GM20000 (cell line): ENCODE results near the gene SCARB1.

Source experiments
- DNase-seq: peaks from one replicate; pipeline ENCODE4 v3.0.0; 2012; ENCODE audit warnings: low spot score
- TF ChIP-seq, protein P1 (sequence below): IDR thresholded peaks from 2 replicates; pipeline ENCODE4 v1.5.1; 2012; ENCODE audit warnings: mild to moderate bottlenecking, control low read depth; ENCODE audit errors: extremely low read depth, missing control alignments

The SCARB1 gene

DNA sequence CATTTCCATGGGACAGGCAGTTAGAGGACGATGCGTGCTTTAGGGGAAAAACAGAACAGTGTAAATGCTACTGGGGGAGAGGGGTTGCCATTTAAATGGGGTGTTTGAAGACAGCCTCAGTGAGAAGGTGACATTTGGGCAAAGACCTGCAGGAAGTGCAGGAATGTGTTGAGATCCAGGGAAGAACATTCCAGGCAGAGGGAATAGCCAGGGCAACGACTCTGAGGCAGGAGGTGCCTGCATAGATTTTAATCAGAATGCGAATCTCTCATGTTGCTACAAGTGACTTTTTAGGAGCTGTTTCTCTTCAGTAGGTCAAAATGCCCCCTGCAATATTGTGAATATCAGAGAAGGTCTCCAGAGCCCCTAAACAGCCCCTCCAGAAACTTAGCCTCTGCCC is 7.6 kb upstream of the SCARB1 start:
- DNase-seq = no peak
- TF ChIP-seq, protein P1, sequence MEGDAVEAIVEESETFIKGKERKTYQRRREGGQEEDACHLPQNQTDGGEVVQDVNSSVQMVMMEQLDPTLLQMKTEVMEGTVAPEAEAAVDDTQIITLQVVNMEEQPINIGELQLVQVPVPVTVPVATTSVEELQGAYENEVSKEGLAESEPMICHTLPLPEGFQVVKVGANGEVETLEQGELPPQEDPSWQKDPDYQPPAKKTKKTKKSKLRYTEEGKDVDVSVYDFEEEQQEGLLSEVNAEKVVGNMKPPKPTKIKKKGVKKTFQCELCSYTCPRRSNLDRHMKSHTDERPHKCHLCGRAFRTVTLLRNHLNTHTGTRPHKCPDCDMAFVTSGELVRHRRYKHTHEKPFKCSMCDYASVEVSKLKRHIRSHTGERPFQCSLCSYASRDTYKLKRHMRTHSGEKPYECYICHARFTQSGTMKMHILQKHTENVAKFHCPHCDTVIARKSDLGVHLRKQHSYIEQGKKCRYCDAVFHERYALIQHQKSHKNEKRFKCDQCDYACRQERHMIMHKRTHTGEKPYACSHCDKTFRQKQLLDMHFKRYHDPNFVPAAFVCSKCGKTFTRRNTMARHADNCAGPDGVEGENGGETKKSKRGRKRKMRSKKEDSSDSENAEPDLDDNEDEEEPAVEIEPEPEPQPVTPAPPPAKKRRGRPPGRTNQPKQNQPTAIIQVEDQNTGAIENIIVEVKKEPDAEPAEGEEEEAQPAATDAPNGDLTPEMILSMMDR = no peak

DNA sequence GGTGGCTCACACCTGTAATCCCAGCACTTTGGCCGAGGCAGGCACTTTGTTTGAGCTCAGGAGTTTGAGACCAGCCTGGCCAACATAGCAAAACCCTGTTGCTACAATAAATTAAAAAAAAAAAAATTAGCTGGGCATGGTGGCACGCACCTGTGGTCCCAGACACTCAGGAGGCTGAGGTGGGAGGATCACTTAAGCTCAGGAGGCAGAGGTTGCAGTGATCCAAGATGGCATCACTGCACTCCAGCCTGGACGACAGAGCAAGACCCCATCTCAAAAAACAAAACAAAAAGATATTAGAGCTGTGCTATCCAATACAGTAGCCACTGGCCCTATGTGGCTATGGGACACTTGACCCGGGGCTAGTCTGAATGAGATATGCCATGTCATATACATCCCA is 6.9 kb upstream of the SCARB1 start:
- TF ChIP-seq, protein P1 = no peak
- DNase-seq = no peak

DNA sequence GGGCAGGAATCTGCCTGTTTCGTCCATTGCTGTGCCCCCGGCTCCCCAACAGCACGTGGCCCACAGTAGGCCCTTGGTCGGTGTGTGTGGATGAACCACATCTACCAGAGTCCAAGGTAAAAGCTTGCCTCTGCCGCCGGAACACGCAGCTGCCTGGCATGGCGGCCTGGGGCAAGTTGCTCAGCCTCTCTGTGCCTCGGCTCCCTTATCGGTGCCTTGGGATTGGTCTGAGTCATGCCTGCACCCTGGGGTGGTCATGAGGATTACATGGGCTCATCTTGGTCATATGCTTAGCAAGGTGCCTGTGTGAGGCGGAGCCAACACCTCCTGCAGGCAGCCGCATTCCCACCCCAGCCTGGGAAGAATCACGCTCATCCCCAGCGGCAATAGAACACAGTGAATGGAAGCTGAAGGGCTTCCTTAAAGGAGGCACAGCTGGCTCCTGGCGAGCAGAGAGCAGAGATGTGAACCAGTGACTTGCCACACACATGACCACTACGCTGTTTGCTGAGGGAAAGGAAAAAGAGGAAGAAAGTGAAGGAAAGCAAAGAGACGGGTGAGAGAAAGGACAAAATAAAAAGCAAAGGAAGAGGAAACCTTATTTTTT is 5.5 kb upstream of the SCARB1 start:
- no peak for DNase-seq
- TF ChIP-seq, protein P1 = no peak

DNA sequence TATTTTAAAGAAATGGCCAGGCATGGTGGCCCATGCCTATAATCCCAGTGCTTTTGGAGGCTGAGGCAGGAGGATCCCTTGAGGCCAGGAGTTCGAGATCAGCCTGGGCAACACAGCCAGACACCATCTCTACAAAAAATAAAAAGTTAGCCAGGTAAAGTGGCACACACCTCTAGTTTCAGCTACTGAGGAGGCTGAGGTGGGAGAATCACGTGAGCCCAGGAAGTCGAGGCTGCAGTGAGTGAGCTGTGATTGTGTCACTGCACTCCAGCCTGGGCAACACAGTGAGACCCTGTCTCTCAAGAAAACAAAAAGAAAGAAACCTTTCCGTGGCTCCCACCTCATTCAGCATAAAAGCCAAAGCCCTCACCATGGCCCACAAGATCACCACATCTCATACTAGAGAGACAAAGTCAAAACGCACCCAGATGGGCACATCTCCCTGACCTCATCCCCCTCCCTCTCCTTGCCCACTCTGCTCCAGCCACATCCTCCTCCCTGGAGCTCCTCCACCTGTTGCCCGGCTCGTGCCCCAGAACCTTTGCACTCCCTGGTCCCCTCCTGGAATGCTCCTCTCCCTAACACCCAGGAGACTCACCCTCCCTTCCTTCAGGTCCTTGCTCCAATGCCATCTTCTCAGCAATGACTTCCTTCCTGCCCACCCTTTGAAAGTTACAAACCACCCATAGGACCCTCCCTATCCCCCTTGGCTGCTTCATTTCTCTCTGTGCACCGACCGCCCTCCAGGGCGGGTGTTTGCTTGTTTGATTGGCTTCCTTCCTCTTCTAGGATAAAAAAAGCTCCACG is 4.8 kb upstream of the SCARB1 start:
- DNase-seq = no peak
- TF ChIP-seq, protein P1 = no peak

DNA sequence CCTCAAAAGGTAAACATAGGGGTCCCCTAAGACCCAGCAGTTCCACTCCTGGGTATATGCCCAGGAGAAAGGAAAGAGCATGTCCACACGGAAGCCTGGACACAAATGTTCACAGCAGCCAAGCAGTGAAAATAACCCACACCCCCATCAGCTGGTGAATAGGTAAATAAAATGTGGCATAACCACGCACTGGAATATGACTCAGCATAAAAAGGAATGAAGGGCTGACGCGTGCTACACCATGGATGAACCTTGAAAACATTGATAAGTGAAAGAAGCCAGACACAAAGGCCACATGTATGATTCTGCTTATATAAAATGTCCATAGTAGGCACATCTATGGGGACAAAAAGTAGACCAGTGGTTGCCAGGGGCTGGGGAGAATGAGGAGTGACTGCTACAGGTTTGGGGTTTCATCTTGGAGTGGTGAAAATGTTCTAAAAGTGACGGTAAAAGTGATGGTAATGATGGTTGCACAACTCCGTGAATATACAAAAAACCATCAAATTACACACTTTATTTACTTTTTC is 3.8 kb upstream of the SCARB1 start:
- no peak for DNase-seq
- TF ChIP-seq, protein P1 = no peak

DNA sequence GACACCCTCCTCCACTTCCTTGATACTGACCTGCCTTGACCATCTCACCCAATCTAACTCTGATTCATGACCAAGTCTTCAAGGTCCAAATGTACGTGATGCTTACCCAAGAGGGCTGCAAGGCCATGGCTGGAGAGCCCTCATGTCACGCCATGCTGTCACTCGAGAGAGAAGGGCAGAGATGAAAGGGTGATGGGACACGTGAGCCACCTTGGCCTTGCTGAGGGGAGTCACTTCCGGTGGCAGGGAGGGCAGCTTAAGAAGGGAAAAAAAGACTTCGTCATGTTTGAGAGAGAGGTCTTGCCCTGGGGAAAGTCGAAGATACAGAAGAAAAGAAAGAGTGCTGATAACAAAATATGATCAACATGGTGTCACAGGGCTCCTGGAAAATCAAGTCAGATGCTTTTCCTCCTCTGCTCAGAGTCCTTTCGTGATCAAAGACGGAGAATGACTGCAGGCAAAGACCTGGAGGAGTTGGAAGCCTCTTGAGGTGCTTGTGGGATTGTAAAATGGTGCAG is 3.3 kb upstream of the SCARB1 start:
- TF ChIP-seq, protein P1 = no peak
- no peak for DNase-seq
